ENCODE data around the gene RAB11A.

The RAB11A gene

GRCh38 chr15:65910341-65910740 is 41.0 kb downstream of the RAB11A start:
- TF ChIP-seq CTCF (IDR thresholded peaks at IDR 0.05; ENCODE audit: low read depth, low read length) = no peak
- in situ Hi-C loops (cut with HindIII; ENCODE audit: low sequenced_read_pairs) = no loop called here
- no peak overlapping the region for H3K4me3 ChIP-seq (ENCODE audit: low read depth, low read length)
- no peak for DNase-seq (ENCODE audit: low read depth, low spot score)

GRCh38 chr15:65912235-65912634 is 42.9 kb downstream of the RAB11A start:
- no peak overlapping the region for H3K4me3 ChIP-seq (ENCODE audit: low read depth, low read length)
- no peak for TF ChIP-seq CTCF (IDR thresholded peaks at IDR 0.05; ENCODE audit: low read depth, low read length)
- DNase-seq (ENCODE audit: low read depth, low spot score) = no peak
- in situ Hi-C loops (cut with HindIII; ENCODE audit: low sequenced_read_pairs) = no loop called here

GRCh38 chr15:65913631-65914199 is 44.4 kb downstream of the RAB11A start:
- in situ Hi-C loops (cut with HindIII; ENCODE audit: low sequenced_read_pairs) = no loop called here
- no peak for DNase-seq (ENCODE audit: low read depth, low spot score)
- TF ChIP-seq CTCF (IDR thresholded peaks at IDR 0.05; ENCODE audit: low read depth, low read length) = no peak
- no peak overlapping the region for H3K4me3 ChIP-seq (ENCODE audit: low read depth, low read length)

- TF ChIP-seq CTCF (IDR thresholded peaks at IDR 0.05; ENCODE audit: low read depth, low read length) = no peak
These were observed 45.1 kb downstream of the RAB11A start for GRCh38 chr15:65914386-65914785.

GRCh38 chr15:65914981-65915925 is 46.0 kb downstream of the RAB11A start:
- in situ Hi-C loops (cut with HindIII; ENCODE audit: low sequenced_read_pairs) = no loop called here
- no peak for DNase-seq (ENCODE audit: low read depth, low spot score)
- TF ChIP-seq CTCF (IDR thresholded peaks at IDR 0.05; ENCODE audit: low read depth, low read length) = no peak
- H3K4me3 ChIP-seq (ENCODE audit: low read depth, low read length) = no peak overlapping the region

More at GRCh38 chr15:65914386-65914785, 45.1 kb downstream of the RAB11A start:
- in situ Hi-C loops (cut with HindIII; ENCODE audit: low sequenced_read_pairs) = no loop called here
- no peak for DNase-seq (ENCODE audit: low read depth, low spot score)
- no peak overlapping the region for H3K4me3 ChIP-seq (ENCODE audit: low read depth, low read length)

- no peak for TF ChIP-seq CTCF (IDR thresholded peaks at IDR 0.05; ENCODE audit: low read depth, low read length)
- in situ Hi-C loops (cut with HindIII; ENCODE audit: low sequenced_read_pairs) = no loop called here
- DNase-seq (ENCODE audit: low read depth, low spot score) = no peak
- H3K4me3 ChIP-seq (ENCODE audit: low read depth, low read length) = no peak overlapping the region
These were observed 46.9 kb downstream of the RAB11A start for GRCh38 chr15:65916041-65916663.

Data from astrocyte of the spinal cord (primary cell).